Peyer's patch (tissue), 4 donors: ENCODE data around the gene EHBP1.

Experiments
- POLR2A ChIP-seq, 2 donors: fragments of 450-650 bp; IDR thresholded peaks; one replicate each; pipeline ENCODE4 v1.5.1; 2017; ENCODE audit warnings: antibody characterized with exemption in 2 of 2, mild to moderate bottlenecking in 2 of 2, moderate library complexity in 2 of 2
- TF ChIP-seq, protein P1 (sequence below), 6 experiments: fragments of 450-650 bp in 4 of 6; fragments of 200-600 bp in 2 of 6; sonication (generic) in 1 of 6; IDR thresholded peaks; one replicate each; pipeline ENCODE4 v1.5.1; 2017 to 2019; ENCODE audit warnings: antibody characterized with exemption in 6 of 6, mild to moderate bottlenecking in 3 of 6, moderate library complexity in 1 of 6

- TF ChIP-seq, protein P1, sequence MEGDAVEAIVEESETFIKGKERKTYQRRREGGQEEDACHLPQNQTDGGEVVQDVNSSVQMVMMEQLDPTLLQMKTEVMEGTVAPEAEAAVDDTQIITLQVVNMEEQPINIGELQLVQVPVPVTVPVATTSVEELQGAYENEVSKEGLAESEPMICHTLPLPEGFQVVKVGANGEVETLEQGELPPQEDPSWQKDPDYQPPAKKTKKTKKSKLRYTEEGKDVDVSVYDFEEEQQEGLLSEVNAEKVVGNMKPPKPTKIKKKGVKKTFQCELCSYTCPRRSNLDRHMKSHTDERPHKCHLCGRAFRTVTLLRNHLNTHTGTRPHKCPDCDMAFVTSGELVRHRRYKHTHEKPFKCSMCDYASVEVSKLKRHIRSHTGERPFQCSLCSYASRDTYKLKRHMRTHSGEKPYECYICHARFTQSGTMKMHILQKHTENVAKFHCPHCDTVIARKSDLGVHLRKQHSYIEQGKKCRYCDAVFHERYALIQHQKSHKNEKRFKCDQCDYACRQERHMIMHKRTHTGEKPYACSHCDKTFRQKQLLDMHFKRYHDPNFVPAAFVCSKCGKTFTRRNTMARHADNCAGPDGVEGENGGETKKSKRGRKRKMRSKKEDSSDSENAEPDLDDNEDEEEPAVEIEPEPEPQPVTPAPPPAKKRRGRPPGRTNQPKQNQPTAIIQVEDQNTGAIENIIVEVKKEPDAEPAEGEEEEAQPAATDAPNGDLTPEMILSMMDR (IDR thresholded peaks at IDR 0.05): no peak
- no peak for TF ChIP-seq POLR2A (IDR thresholded peaks at IDR 0.05)
These were observed 366.2 kb downstream of the EHBP1 start for GRCh38 chr2:63071664-63072063.
